Measurements from ENCODE around the gene SEZ6. TPM values are rescaled to one million over a fixed set of nuclear protein-coding genes. Genes with fewer than 3 reads are reported as not detected.

SEZ6 gene
- polyA plus RNA-seq (2013, experiment 1 of 2), result 0.31 TPM
- 0.36 TPM for polyA plus RNA-seq (2013, experiment 2 of 2)

DNA sequence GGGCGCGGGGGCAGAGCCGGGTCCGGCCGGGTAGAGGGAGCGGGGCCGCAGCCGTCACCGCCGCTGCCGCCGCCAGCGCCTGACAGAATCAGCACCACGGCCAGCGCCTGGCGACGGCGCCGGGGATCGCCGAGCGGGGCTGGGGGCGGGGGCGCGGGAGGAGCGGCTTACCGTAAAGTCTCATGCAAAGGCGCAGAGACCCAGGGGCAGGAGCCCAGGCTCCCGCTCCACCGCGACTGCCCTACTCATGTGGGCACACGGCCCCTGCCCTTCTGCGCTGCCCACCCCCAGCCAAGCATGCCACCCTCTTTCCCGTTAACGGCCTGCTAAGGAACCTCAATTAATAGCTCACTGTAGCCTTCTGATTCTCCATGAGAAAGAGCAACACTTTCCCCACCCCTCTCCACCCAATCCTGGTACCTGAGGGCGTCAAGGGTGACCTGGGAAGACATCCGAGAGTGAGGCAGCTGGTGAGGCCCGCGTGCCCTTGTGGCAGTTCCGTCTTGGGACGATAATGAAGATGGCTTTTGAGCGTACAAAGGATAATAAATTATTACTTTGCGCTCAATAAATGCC is at the start of gene SEZ6:
Gene SEZ6 (minus strand): TSS at position 98 of the 576 bp plus-strand sequence. CDS start 164 bp downstream, outside the sequence.
- Histone ChIP-seq H2BK5ac (ENCODE audit: low read length) (no peak within 1 kb of the TSS), H3K36me3 (ENCODE audit: control insufficient read depth, insufficient read depth, low read length) (no peaks in the 10 kb centered on the region), H3K4me1 (ENCODE audit: control insufficient read depth, low read depth, low read length) (peaks cover 12% of the 10 kb centered on the region), H3K4me3 (ENCODE audit: low read length) (no peak within 1 kb of the TSS), H3K79me1 (ENCODE audit: low read length) (no peaks in the 10 kb centered on the region), H3K4ac (ENCODE audit: low read depth, low read length) (no peak within 1 kb of the TSS), H3K18ac (ENCODE audit: low read length) (no peak within 1 kb of the TSS), H3K23ac (ENCODE audit: low read length) (peak within 1 kb of the TSS; percentile 70), H3K9ac (ENCODE audit: low read length) (no peak within 1 kb of the TSS), H4K8ac (ENCODE audit: low read depth, low read length) (no peak within 1 kb of the TSS), H4K5ac (ENCODE audit: low read length) (no peak within 1 kb of the TSS), H3K4me2 (ENCODE audit: low read length) (peak within 1 kb of the TSS; percentile 33), H2BK15ac (replicated peaks; ENCODE audit: low read depth) (no peak within 1 kb of the TSS), H2BK120ac (ENCODE audit: low read depth, low read length) (no peak within 1 kb of the TSS), H2AK5ac (ENCODE audit: low read length) (no peak within 1 kb of the TSS), H3K27me3 (ENCODE audit: insufficient read depth, low read length, poor library complexity) (peaks cover 10% of the 10 kb centered on the region), H3K79me2 (ENCODE audit: control insufficient read depth, insufficient read depth, low read length) (no peaks in the 10 kb centered on the region), H3K56ac (ENCODE audit: low read length) (peak within 1 kb of the TSS; percentile 58), H3K27ac (ENCODE audit: low read depth, low read length) (no peak within 1 kb of the TSS)
- peak; percentile 84 for DNase-seq
- WGBS (ENCODE audit: extremely low coverage, insufficient coverage, low lambda C conversion rate), result no CpG with 5 or more reads among the region's 43 CpGs

DNA sequence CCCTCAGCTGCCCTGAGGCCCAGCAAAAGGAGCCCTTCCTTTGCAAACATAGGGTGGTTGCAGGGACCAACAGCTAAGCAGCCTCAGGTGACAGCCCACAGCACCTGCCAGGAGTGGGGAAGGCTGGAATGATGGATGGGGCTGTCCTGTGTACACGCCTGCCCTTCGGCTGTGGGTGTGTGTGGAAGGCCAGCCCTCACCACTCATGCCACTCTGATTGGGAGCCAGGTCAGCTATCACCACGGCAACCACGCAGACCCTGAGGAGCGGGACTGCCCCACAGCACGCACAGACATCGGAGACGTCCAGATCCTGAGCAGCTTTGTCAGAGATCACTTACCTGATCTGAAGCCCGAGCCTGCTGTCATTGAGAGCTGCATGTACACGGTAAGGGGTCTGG is 49.0 kb upstream of the SEZ6 start:
- no peak overlapping the region for H2BK5ac ChIP-seq (ENCODE audit: low read length)
- H2AK5ac ChIP-seq (ENCODE audit: low read length), result no peak overlapping the region
- no peaks in the 10 kb centered on the region for H3K36me3 ChIP-seq (ENCODE audit: control insufficient read depth, insufficient read depth, low read length)
- H3K4me1 ChIP-seq (ENCODE audit: control insufficient read depth, low read depth, low read length), result no peaks in the 10 kb centered on the region
- no peak overlapping the region for H4K8ac ChIP-seq (ENCODE audit: low read depth, low read length)
- H3K27me3 ChIP-seq (ENCODE audit: insufficient read depth, low read length, poor library complexity), result no peaks in the 10 kb centered on the region
- H3K4ac ChIP-seq (ENCODE audit: low read depth, low read length), result no peak overlapping the region
- H3K79me2 ChIP-seq (ENCODE audit: control insufficient read depth, insufficient read depth, low read length), result no peaks in the 10 kb centered on the region
- no peak overlapping the region for H3K9ac ChIP-seq (ENCODE audit: low read length)
- no peak overlapping the region for H3K4me2 ChIP-seq (ENCODE audit: low read length)
- no peak overlapping the region for H2BK120ac ChIP-seq (ENCODE audit: low read depth, low read length)
- no CpG with 5 or more reads among the region's 10 CpGs for WGBS (ENCODE audit: extremely low coverage, insufficient coverage, low lambda C conversion rate)
- no peak overlapping the region for H3K56ac ChIP-seq (ENCODE audit: low read length)
- DNase-seq, result no peak
- no peak overlapping the region for H2BK15ac ChIP-seq (replicated peaks; ENCODE audit: low read depth)
- no peak overlapping the region for H3K4me3 ChIP-seq (ENCODE audit: low read length)
- H3K23ac ChIP-seq (ENCODE audit: low read length), result no peak overlapping the region
- H3K18ac ChIP-seq (ENCODE audit: low read length), result no peak overlapping the region
- no peak overlapping the region for H4K5ac ChIP-seq (ENCODE audit: low read length)
- no peak overlapping the region for H3K27ac ChIP-seq (ENCODE audit: low read depth, low read length)
- H3K79me1 ChIP-seq (ENCODE audit: low read length), result no peaks in the 10 kb centered on the region

GRCh38 chr17:29051731-29052130 is 45.9 kb upstream of the SEZ6 start:
- Histone ChIP-seq H2BK5ac (ENCODE audit: low read length) (no peak overlapping the region), H3K36me3 (ENCODE audit: control insufficient read depth, insufficient read depth, low read length) (no peaks in the 10 kb centered on the region), H3K79me2 (ENCODE audit: control insufficient read depth, insufficient read depth, low read length) (no peaks in the 10 kb centered on the region), H3K18ac (ENCODE audit: low read length) (no peak overlapping the region), H4K5ac (ENCODE audit: low read length) (no peak overlapping the region), H3K27me3 (ENCODE audit: insufficient read depth, low read length, poor library complexity) (no peaks in the 10 kb centered on the region), H3K79me1 (ENCODE audit: low read length) (no peaks in the 10 kb centered on the region), H4K8ac (ENCODE audit: low read depth, low read length) (no peak overlapping the region), H3K9ac (ENCODE audit: low read length) (no peak overlapping the region), H3K4me1 (ENCODE audit: control insufficient read depth, low read depth, low read length) (no peaks in the 10 kb centered on the region), H2AK5ac (ENCODE audit: low read length) (no peak overlapping the region), H3K4me2 (ENCODE audit: low read length) (no peak overlapping the region), H2BK120ac (ENCODE audit: low read depth, low read length) (no peak overlapping the region), H3K4ac (ENCODE audit: low read depth, low read length) (no peak overlapping the region), H3K4me3 (ENCODE audit: low read length) (no peak overlapping the region), H2BK15ac (replicated peaks; ENCODE audit: low read depth) (no peak overlapping the region), H3K23ac (ENCODE audit: low read length) (no peak overlapping the region), H3K56ac (ENCODE audit: low read length) (no peak overlapping the region), H3K27ac (ENCODE audit: low read depth, low read length) (no peak overlapping the region)
- WGBS (ENCODE audit: extremely low coverage, insufficient coverage, low lambda C conversion rate), result no CpG with 5 or more reads among the region's 6 CpGs
- no peak for DNase-seq

GRCh38 chr17:29051194-29051593 is 45.4 kb upstream of the SEZ6 start:
- Histone ChIP-seq H3K4ac (ENCODE audit: low read depth, low read length) (no peak overlapping the region), H3K56ac (ENCODE audit: low read length) (peak overlapping the region; percentile 27), H3K4me1 (ENCODE audit: control insufficient read depth, low read depth, low read length) (peaks cover 4% of the 10 kb centered on the region), H2AK5ac (ENCODE audit: low read length) (no peak overlapping the region), H3K27ac (ENCODE audit: low read depth, low read length) (no peak overlapping the region), H4K5ac (ENCODE audit: low read length) (no peak overlapping the region), H3K4me3 (ENCODE audit: low read length) (no peak overlapping the region), H3K79me2 (ENCODE audit: control insufficient read depth, insufficient read depth, low read length) (no peaks in the 10 kb centered on the region), H2BK120ac (ENCODE audit: low read depth, low read length) (no peak overlapping the region), H3K4me2 (ENCODE audit: low read length) (no peak overlapping the region), H2BK15ac (replicated peaks; ENCODE audit: low read depth) (no peak overlapping the region), H3K79me1 (ENCODE audit: low read length) (no peaks in the 10 kb centered on the region), H3K18ac (ENCODE audit: low read length) (no peak overlapping the region), H3K36me3 (ENCODE audit: control insufficient read depth, insufficient read depth, low read length) (no peaks in the 10 kb centered on the region), H2BK5ac (ENCODE audit: low read length) (no peak overlapping the region), H3K9ac (ENCODE audit: low read length) (no peak overlapping the region), H3K27me3 (ENCODE audit: insufficient read depth, low read length, poor library complexity) (no peaks in the 10 kb centered on the region), H3K23ac (ENCODE audit: low read length) (no peak overlapping the region), H4K8ac (ENCODE audit: low read depth, low read length) (no peak overlapping the region)
- no peak for DNase-seq
- no CpG with 5 or more reads among the region's 12 CpGs for WGBS (ENCODE audit: extremely low coverage, insufficient coverage, low lambda C conversion rate)

DNA sequence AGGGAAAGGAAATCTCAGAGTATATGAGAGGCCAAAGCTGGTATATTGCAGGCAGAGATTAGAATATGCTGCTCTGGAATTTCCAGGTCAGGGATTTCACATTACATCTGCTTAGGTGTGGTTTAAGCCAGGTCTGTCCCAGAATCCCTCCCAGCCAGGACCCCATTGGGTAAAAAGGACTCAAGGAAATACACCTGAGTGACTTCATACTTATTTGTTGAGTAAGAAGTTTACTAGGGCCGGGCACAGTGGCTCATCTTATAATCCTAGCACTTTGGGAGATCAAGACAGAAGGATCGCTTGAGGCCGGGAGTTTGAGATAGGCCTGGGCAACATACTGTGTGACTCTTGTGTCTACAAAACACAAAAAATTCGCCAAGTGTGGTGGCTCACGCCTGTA is 44.3 kb upstream of the SEZ6 start:
- Histone ChIP-seq H3K4ac (ENCODE audit: low read depth, low read length) (no peak overlapping the region), H3K4me2 (ENCODE audit: low read length) (no peak overlapping the region), H3K23ac (ENCODE audit: low read length) (no peak overlapping the region), H2BK5ac (ENCODE audit: low read length) (no peak overlapping the region), H3K4me1 (ENCODE audit: control insufficient read depth, low read depth, low read length) (peaks cover 5% of the 10 kb centered on the region), H4K8ac (ENCODE audit: low read depth, low read length) (no peak overlapping the region), H3K56ac (ENCODE audit: low read length) (no peak overlapping the region), H4K5ac (ENCODE audit: low read length) (no peak overlapping the region), H2AK5ac (ENCODE audit: low read length) (no peak overlapping the region), H3K27ac (ENCODE audit: low read depth, low read length) (no peak overlapping the region), H2BK120ac (ENCODE audit: low read depth, low read length) (no peak overlapping the region), H3K27me3 (ENCODE audit: insufficient read depth, low read length, poor library complexity) (no peaks in the 10 kb centered on the region), H2BK15ac (replicated peaks; ENCODE audit: low read depth) (no peak overlapping the region), H3K36me3 (ENCODE audit: control insufficient read depth, insufficient read depth, low read length) (no peaks in the 10 kb centered on the region), H3K79me1 (ENCODE audit: low read length) (no peaks in the 10 kb centered on the region), H3K79me2 (ENCODE audit: control insufficient read depth, insufficient read depth, low read length) (no peaks in the 10 kb centered on the region), H3K18ac (ENCODE audit: low read length) (no peak overlapping the region), H3K4me3 (ENCODE audit: low read length) (no peak overlapping the region), H3K9ac (ENCODE audit: low read length) (no peak overlapping the region)
- DNase-seq, result no peak
- WGBS (ENCODE audit: extremely low coverage, insufficient coverage, low lambda C conversion rate), result no CpG with 5 or more reads among the region's 5 CpGs

DNA sequence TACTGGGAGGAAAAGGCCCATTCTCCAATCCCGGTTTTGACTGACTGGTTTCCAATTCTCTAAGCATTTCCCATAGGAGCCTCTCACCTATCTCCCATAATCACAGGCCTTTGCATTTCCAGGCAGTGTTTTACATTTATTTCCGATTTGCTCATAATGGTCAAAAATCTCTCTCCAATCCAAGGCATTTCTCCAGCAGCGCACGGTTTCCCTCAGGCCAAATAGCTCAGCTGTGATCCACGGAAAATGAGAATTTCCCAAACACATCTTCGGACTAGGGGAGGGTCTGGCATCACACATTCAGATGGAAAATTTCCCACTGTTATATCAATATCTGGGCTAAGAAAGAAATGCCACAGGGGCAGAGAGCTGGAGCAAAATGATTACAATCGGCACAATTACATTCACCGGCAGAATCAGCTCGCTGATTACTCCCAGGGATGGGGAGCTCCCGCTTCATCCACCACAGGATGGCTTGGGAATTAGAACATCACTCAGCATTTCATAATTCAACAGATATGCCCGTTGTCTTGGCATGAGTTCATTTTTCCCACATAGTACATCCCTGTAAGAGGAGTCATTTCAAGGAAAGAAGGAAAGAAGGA is 43.8 kb upstream of the SEZ6 start:
- no peaks in the 10 kb centered on the region for H3K27me3 ChIP-seq (ENCODE audit: insufficient read depth, low read length, poor library complexity)
- H3K18ac ChIP-seq (ENCODE audit: low read length), result no peak overlapping the region
- H3K4me1 ChIP-seq (ENCODE audit: control insufficient read depth, low read depth, low read length), result peaks cover 5% of the 10 kb centered on the region
- H3K4me2 ChIP-seq (ENCODE audit: low read length), result no peak overlapping the region
- H4K5ac ChIP-seq (ENCODE audit: low read length), result no peak overlapping the region
- no peak overlapping the region for H3K27ac ChIP-seq (ENCODE audit: low read depth, low read length)
- H3K36me3 ChIP-seq (ENCODE audit: control insufficient read depth, insufficient read depth, low read length), result no peaks in the 10 kb centered on the region
- no peak for DNase-seq
- no peak overlapping the region for H2BK15ac ChIP-seq (replicated peaks; ENCODE audit: low read depth)
- no peak overlapping the region for H4K8ac ChIP-seq (ENCODE audit: low read depth, low read length)
- H3K79me2 ChIP-seq (ENCODE audit: control insufficient read depth, insufficient read depth, low read length), result no peaks in the 10 kb centered on the region
- no peak overlapping the region for H2BK5ac ChIP-seq (ENCODE audit: low read length)
- H2BK120ac ChIP-seq (ENCODE audit: low read depth, low read length), result no peak overlapping the region
- H2AK5ac ChIP-seq (ENCODE audit: low read length), result peak overlapping the region; percentile 34
- no peak overlapping the region for H3K4ac ChIP-seq (ENCODE audit: low read depth, low read length)
- H3K79me1 ChIP-seq (ENCODE audit: low read length), result no peaks in the 10 kb centered on the region
- H3K4me3 ChIP-seq (ENCODE audit: low read length), result no peak overlapping the region
- H3K23ac ChIP-seq (ENCODE audit: low read length), result no peak overlapping the region
- no CpG with 5 or more reads among the region's 11 CpGs for WGBS (ENCODE audit: extremely low coverage, insufficient coverage, low lambda C conversion rate)
- H3K9ac ChIP-seq (ENCODE audit: low read length), result no peak overlapping the region
- no peak overlapping the region for H3K56ac ChIP-seq (ENCODE audit: low read length)

Measured in mesendoderm (in vitro differentiated cells).